Measurements from ENCODE around the gene NKX1-2.

NKX1-2 gene

DNA sequence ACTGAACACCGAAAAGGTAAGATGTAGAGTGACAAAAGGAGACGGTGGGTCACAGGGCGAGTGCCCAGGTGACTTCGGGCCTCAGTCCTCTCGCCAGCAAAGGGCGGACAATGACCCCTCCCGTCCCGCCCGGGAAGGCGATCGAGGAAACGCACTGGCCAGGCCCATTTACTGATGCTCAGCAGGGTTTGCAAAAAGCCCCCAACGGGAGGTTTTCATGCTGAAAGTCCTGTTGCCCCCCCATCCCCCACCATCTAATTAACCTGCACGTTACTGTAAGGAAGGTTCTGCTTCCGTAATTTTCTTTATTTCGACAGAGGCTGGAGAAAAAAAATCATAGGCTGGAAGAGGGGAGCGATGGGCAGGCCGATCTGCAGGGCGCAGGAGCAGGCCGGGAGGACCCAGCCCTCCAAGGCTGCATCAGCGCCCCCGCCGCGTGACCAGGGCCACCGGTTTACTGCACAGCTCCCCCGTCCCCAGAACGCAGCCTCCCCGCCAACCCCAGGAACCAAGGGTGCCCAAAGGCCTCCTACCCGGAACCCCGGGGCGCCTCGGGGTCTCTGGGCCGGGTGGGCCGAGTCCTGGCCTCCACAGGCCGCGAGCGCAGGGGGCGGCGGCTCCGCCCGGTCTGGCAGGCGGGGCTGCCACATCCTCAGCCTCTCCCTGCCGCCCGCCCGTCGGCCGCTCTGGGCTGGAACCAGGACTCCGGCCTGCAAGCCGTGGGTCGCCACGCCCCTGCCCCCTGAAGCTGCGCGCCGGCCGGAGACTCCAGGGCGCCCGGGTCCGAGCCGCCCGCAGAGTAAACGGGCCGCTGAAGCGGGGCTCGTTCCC lies 31.7 kb downstream of the NKX1-2 start:
- TF ChIP-seq, protein P1, sequence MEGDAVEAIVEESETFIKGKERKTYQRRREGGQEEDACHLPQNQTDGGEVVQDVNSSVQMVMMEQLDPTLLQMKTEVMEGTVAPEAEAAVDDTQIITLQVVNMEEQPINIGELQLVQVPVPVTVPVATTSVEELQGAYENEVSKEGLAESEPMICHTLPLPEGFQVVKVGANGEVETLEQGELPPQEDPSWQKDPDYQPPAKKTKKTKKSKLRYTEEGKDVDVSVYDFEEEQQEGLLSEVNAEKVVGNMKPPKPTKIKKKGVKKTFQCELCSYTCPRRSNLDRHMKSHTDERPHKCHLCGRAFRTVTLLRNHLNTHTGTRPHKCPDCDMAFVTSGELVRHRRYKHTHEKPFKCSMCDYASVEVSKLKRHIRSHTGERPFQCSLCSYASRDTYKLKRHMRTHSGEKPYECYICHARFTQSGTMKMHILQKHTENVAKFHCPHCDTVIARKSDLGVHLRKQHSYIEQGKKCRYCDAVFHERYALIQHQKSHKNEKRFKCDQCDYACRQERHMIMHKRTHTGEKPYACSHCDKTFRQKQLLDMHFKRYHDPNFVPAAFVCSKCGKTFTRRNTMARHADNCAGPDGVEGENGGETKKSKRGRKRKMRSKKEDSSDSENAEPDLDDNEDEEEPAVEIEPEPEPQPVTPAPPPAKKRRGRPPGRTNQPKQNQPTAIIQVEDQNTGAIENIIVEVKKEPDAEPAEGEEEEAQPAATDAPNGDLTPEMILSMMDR (IDR thresholded peaks at IDR 0.05), result no peak

DNA sequence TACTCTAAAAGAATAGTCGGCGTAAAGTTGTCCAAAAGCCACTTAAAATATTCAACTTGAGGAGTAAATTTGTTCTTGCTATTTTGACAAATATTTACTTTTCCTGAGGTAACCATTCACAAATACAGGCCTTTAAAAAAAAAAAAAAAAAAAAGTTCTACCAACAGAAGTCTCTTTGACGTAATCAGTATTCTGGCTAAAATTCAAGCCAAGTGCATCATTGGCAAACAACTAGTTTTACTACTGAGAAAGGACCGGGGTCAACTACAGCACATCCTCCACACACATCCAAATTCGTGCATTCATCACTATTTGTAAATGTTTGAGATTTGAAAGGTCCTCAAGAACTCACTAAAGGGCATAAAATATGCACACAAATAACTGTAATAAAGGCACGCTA lies 33.1 kb downstream of the NKX1-2 start:
- TF ChIP-seq, protein P1 (IDR thresholded peaks at IDR 0.05), result no peak

DNA sequence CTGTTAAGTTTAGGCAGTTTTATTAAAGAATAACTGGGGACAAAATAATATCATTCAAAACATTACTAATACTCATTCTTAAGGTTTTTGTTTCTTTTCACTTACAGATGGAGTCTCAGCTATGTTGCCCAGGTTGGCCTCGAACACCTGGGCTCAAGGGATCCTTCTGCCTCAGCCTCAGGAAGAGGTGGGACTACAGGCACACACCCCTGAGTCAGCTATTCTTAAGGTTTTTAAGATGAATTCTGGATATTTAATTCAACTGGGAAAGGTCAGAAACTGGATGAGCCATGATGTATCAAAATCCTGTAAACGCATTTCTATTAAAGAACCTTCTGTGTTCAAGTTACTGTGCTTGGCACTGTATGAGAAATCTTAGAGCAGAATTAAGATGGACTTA lies 34.6 kb downstream of the NKX1-2 start:
- TF ChIP-seq, protein P1 (IDR thresholded peaks at IDR 0.05), result no peak

DNA sequence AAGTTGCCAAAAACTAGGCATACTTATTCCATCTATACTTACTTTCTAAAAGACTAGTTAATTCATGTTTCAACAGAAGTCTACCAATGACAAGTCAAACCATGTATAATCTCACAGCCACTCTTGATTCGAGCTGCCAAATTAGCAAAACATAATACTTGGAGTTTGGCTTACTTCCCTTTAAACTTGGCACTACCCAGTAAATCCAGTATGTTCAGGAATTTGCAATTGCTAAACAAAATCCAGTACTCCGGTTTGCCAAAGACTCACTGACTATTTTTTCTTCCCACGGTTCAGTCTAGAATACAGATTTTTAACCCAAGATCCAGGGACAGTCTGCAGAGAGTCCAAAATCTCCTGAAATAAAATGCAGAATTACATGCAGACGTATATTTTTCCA lies 35.8 kb downstream of the NKX1-2 start:
- TF ChIP-seq, protein P1 (IDR thresholded peaks at IDR 0.05), result no peak

DNA sequence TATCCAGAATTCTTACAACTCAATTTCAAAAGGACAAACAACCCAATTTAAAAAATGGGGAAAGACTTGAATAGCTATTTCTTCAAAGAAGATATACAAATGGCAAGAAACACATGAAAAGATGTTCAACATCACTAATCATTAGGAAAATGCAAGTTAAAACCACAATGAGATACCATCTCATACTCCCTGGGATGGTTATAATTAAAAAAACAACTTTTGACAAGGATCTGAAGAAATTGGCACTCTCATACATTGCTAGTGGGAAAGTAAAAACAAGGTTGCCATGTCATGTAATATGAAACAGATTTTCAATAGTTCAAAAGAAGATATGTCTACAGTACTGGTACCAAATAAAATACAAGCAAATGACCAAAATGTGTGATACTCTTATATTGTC lies 40.1 kb downstream of the NKX1-2 start:
- TF ChIP-seq, protein P1 (IDR thresholded peaks at IDR 0.05), result no peak

DNA sequence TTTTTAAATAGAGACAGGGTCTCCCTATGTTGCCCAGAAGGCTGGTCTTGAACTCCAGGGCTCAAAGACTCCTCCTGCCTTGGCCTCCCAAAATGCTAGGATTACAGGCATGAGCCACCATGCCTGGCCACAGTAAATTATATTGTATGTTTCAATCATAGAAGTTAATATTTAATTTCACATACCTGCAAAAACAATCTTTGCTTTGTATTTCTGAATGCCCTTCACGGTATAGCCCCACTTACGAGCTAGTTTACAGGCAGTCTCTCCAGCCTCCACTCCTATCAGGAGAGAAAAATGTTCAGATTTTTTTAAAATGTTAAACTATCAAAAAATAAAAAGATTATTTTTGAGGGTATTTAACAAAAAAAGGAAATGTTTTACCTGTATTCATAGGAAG lies 41.5 kb downstream of the NKX1-2 start:
- TF ChIP-seq, protein P1 (IDR thresholded peaks at IDR 0.05), result no peak

DNA sequence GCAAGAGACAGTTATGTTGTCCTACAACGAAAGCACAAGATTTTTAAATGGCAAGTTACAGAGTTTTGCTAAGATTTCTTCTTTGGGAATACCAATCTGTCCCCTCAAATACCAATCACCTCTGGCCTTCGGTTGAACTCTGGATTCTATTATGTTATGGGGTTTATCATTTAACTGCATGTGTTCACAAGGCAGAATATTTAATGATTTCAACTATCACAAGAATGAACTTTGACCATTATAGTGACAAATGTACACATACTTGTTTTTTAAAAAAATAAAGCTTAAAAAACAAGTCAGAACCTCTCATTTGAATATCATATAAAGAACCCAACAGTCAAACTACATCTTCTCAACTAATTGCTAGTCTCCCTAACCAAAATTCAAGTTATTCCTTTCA lies 42.4 kb downstream of the NKX1-2 start:
- TF ChIP-seq, protein P1 (IDR thresholded peaks at IDR 0.05), result no peak

Data from LNCAP (cell line).